Loucy (cell line): ENCODE measurements around the gene SLC38A7.

Experiments
- H2AFZ ChIP-seq: fragments of 200-600 bp; sonication (generic); 2 replicates; pipeline ENCODE4 v1.6.0; 2016; ENCODE audit warnings: antibody characterized with exemption, mild to moderate bottlenecking, low read length, moderate library complexity
- H3F3A ChIP-seq: fragments of 200-600 bp; 2 replicates; pipeline ENCODE4 v1.6.0; 2016; ENCODE audit warnings: antibody characterized with exemption, low read depth, mild to moderate bottlenecking
- H3K27me3 ChIP-seq: fragments of 200-600 bp; sonication (generic); 2 replicates; pipeline ENCODE4 v1.6.1; 2014; ENCODE audit warnings: low read length, mild to moderate bottlenecking; ENCODE audit not compliant: insufficient read depth, poor library complexity, severe bottlenecking
- H3K36me3 ChIP-seq: fragments of 200-600 bp; sonication (generic); 2 replicates; pipeline ENCODE4 v1.6.1; 2016; ENCODE audit warnings: low read length; ENCODE audit not compliant: insufficient read depth
- H3K4me1 ChIP-seq: fragments of 200-600 bp; sonication (generic); 2 replicates; pipeline ENCODE4 v1.5.1; 2014; ENCODE audit warnings: low read length, mild to moderate bottlenecking; ENCODE audit not compliant: insufficient read depth, poor library complexity, severe bottlenecking
- H3K4me2 ChIP-seq: fragments of 200-600 bp; sonication (generic); 2 replicates; pipeline ENCODE4 v1.6.0; 2014; ENCODE audit warnings: antibody characterized with exemption, low read length, low read depth, mild to moderate bottlenecking; ENCODE audit not compliant: poor library complexity, severe bottlenecking
- H3K4me3 ChIP-seq: fragments of 200-600 bp; sonication (generic); 2 replicates; pipeline ENCODE4 v1.5.1; 2014; ENCODE audit warnings: low read length, mild to moderate bottlenecking, mixed read lengths; ENCODE audit not compliant: poor library complexity, severe bottlenecking
- H3K79me2 ChIP-seq: fragments of 200-600 bp; sonication (generic); 2 replicates; pipeline ENCODE4 v1.6.1; 2014; ENCODE audit warnings: low read length; ENCODE audit not compliant: insufficient read depth
- H3K9ac ChIP-seq: fragments of 200-600 bp; sonication (generic); 2 replicates; pipeline ENCODE4 v1.6.0; 2014; ENCODE audit warnings: mild to moderate bottlenecking, low read depth, low read length, moderate library complexity; ENCODE audit not compliant: poor library complexity, severe bottlenecking
- H3K9me2 ChIP-seq: fragments of 200-600 bp; sonication (generic); replicated peaks from 2 replicates; pipeline ENCODE4 v1.6.1; 2016; ENCODE audit warnings: low read depth, low read length, mixed read lengths
- H3K9me3 ChIP-seq: fragments of 200-600 bp; sonication (generic); 2 replicates; pipeline ENCODE4 v1.6.1; 2014; ENCODE audit warnings: mild to moderate bottlenecking, antibody characterized with exemption, low read length, low read depth; ENCODE audit not compliant: insufficient read depth
- H4K20me1 ChIP-seq: fragments of 200-600 bp; sonication (generic); 2 replicates; pipeline ENCODE4 v1.6.0; 2014; ENCODE audit warnings: antibody characterized with exemption, low read length, mild to moderate bottlenecking; ENCODE audit not compliant: insufficient read depth, poor library complexity, severe bottlenecking
- EZH2phosphoT487 ChIP-seq: fragments of 200-600 bp; IDR thresholded peaks from 2 replicates; pipeline ENCODE4 v1.6.1; 2018; ENCODE audit warnings: antibody characterized with exemption, mild to moderate bottlenecking, moderate library complexity, borderline replicate concordance
- TF ChIP-seq, protein P1 (sequence below): fragments of 200-600 bp; sonication (generic); conservative IDR thresholded peaks from 2 replicates; pipeline ENCODE4 v1.5.1; 2014; ENCODE audit warnings: mild to moderate bottlenecking, antibody characterized with exemption, low read length

The SLC38A7 gene

GRCh38 chr16:58684354-58685083, at the start of gene SLC38A7:
Gene SLC38A7 (minus strand): TSS chr16:58684770. CDS start chr16:58680126, 4,644 bp downstream.
- Histone ChIP-seq H3K4me3 (peak within 1 kb of the TSS; percentile 94), H3K9me3 (no peaks in the 10 kb centered on the region), H3K4me2 (peak within 1 kb of the TSS; percentile 94), H3F3A (no peaks in the 10 kb centered on the region), H3K4me1 (peaks cover 11% of the 10 kb centered on the region), H3K79me2 (no peaks in the 10 kb centered on the region), H3K9me2 (no peaks in the 10 kb centered on the region), H3K9ac (peak within 1 kb of the TSS; percentile 69), H2AFZ (peak within 1 kb of the TSS; percentile 100), H4K20me1 (no peaks in the 10 kb centered on the region), H3K27me3 (no peaks in the 10 kb centered on the region), H3K36me3 (no peaks in the 10 kb centered on the region)
- TF ChIP-seq, protein P1, sequence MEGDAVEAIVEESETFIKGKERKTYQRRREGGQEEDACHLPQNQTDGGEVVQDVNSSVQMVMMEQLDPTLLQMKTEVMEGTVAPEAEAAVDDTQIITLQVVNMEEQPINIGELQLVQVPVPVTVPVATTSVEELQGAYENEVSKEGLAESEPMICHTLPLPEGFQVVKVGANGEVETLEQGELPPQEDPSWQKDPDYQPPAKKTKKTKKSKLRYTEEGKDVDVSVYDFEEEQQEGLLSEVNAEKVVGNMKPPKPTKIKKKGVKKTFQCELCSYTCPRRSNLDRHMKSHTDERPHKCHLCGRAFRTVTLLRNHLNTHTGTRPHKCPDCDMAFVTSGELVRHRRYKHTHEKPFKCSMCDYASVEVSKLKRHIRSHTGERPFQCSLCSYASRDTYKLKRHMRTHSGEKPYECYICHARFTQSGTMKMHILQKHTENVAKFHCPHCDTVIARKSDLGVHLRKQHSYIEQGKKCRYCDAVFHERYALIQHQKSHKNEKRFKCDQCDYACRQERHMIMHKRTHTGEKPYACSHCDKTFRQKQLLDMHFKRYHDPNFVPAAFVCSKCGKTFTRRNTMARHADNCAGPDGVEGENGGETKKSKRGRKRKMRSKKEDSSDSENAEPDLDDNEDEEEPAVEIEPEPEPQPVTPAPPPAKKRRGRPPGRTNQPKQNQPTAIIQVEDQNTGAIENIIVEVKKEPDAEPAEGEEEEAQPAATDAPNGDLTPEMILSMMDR = no peak
- no peak for TF ChIP-seq EZH2phosphoT487

- H2AFZ ChIP-seq = peak within 1 kb of the TSS; percentile 94
- no peaks in the 10 kb centered on the region for H3K9me2 ChIP-seq
- no peaks in the 10 kb centered on the region for H3K9me3 ChIP-seq
- H3K36me3 ChIP-seq = no peaks in the 10 kb centered on the region
- H3K4me3 ChIP-seq = peak within 1 kb of the TSS; percentile 97
- peaks cover 40% of the 10 kb centered on the region for H3K4me1 ChIP-seq
- H3K79me2 ChIP-seq = peaks cover 53% of the 10 kb centered on the region
- H3K4me2 ChIP-seq = peak within 1 kb of the TSS; percentile 92
- no peaks in the 10 kb centered on the region for H3K27me3 ChIP-seq
- peak within 1 kb of the TSS; percentile 92 for H3K9ac ChIP-seq
- no peaks in the 10 kb centered on the region for H3F3A ChIP-seq
- peaks cover 42% of the 10 kb centered on the region for H4K20me1 ChIP-seq
- TF ChIP-seq EZH2phosphoT487 = no peak
- TF ChIP-seq, protein P1 = peak; percentile 83
Observed at GRCh38 chr16:58733671-58734458, 49.3 kb upstream of the SLC38A7 start, which contains the start of gene GOT2. Gene GOT2 (minus strand): TSS chr16:58734316. CDS start chr16:58734228, 88 bp downstream.

- H3K4me2 ChIP-seq = peak overlapping the region; percentile 92
- peaks cover 40% of the 10 kb centered on the region for H3K4me1 ChIP-seq
- TF ChIP-seq, protein P1 = no peak
- TF ChIP-seq EZH2phosphoT487 = no peak
- peak overlapping the region; percentile 94 for H2AFZ ChIP-seq
- H3K79me2 ChIP-seq = peaks cover 59% of the 10 kb centered on the region
- no peaks in the 10 kb centered on the region for H3K9me2 ChIP-seq
- no peaks in the 10 kb centered on the region for H3K9me3 ChIP-seq
- H3F3A ChIP-seq = no peaks in the 10 kb centered on the region
- peak overlapping the region; percentile 97 for H3K4me3 ChIP-seq
- peaks cover 46% of the 10 kb centered on the region for H4K20me1 ChIP-seq
- H3K36me3 ChIP-seq = no peaks in the 10 kb centered on the region
- no peaks in the 10 kb centered on the region for H3K27me3 ChIP-seq
- peak overlapping the region; percentile 92 for H3K9ac ChIP-seq
Observed at GRCh38 chr16:58733248-58733670, 48.7 kb upstream of the SLC38A7 start.
